COLO668 (cell line): ENCODE measurements around the gene GPRC5C.

Experiments used
- DNase-seq: peaks from one replicate; lab custom pipeline; 2025; ENCODE audit not compliant: unreplicated experiment; lab: John Stamatoyannopoulos, UW

GPRC5C gene

GRCh38 chr17:74451557-74451956 is 19.7 kb downstream of the GPRC5C start:
- no peak for DNase-seq

DNA sequence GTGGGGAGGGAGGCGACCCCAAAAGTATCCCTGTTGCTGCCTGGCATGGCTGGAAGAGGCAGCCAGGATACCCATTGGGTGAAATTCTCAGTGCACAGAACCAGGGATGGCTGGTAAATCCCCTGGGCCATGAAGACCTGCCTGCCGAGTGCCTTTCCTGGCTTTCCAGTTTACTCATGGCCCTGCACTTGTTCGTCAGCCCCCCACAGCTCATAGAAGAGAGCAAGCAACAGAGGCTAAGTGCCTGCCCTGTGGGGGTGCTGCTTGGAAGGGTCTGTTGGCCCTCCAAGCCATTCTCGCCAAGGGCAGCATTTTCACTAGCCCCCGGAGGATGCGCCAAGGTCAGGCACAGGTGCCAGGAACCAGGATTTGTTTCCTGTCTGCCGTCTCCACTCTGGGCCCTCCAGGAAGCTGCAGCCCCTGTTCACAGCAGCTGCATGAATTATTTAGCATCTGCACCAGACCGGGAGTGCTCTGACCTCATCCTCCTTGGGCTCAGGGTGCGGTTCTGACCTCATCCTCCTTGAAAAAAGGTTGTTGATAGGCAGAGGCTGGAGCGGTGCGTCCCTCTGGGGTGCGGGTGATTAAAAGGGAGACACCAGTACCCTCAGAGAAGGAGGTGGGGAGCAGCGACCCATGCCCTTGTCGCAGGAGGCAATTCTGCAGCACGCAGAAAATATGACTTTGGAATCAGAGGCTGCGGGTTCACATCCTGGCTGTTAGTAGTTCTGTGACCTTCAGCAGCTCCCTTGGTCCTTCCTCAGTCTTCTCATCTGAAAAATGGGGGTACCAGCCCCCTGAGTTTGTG is 20.3 kb downstream of the GPRC5C start:
- peak; percentile 74 for DNase-seq

DNA sequence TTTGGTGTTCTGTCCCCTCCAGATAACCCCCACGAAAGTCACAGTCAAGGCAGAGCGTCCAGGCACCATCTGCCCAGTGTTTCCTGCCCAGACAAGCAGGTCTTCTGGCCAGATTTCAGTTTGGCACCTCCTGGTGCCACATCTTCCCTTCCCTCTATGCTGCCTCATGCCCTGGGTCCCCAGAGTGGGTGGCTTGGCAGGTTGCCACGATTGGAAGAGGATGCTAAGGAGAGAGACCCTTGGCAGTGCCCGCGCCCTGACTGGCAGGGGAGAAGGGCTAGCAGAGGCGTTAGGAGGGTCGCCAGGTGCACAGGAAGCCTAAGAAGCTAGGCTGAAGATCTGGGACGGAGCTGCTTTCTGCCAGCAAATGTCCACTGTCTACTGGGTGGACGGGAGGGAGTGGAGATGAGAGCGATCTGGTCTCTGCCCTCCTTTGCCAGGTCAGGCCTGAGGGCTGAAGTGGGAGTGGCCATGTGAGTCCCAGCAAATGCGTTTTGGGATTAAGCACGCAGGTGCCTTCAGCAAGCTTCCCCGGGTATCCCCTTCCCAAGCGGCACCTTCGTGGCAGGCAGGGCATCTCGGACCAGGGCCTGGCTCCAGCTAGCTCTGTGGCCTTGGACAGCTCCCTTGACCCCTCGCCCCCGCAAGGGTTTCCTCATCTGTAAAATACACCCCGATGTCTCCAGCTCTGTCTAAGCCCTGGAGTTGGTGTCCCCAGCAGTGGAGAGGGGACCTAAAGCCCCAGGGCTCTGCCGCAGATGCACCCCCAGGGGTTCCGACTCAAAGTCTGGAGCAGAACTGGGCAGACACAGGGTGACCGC is 21.2 kb downstream of the GPRC5C start:
- DNase-seq: no peak

DNA sequence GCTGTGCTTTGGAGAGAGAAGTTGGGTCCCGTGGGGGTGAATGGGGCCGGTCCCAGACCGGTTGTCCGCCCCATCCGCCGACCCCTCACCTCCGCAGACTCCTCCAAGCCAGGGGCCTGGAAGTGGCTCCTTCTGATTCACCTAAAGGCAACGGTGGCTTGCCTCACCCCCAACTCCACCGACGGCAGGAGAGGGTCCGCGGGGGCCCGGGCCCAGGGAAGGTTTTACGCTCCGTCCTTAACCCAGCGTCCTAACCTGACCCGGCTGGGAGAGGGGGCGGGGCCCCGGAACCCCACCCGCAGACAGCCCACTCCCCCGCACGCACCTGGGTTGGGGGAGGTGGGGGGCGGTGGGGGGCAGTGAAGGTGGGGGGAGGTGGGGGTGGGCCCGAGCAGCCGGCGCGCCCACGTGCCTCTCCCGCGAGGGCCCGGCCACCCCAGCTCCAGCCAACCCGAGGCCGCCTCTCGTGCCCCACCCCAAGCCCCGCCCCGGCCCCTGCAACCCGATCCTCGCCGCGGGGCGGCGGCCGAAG is 21.8 kb downstream of the GPRC5C start:
- DNase-seq: peak; percentile 89

- peak; percentile 66 for DNase-seq
These were observed 22.5 kb downstream of the GPRC5C start for GRCh38 chr17:74454197-74455024.

DNA sequence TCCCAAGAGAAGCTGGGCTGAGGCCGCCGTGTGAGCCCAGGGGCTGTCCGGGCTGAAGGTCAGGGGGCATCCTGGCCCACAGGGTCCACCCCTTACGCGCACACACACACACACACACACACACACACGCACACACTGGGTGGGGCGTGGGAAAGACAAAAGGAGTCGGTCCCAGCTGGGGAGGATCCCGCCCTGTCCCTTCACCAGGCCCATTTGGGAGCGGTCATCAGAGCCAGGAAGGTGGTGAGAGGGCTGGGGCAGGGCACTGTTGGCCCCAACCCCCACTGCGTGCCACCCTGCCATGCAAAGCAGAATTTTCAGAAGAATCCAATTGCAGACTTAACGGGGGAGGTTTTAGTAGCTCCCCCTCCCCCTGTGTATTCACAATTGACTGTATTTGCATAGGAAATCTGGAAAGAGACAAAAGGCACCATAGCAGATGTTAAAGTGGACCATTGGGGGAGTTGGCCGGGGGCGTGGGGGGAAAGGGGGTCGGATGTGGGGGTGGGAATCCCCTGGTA is 23.2 kb downstream of the GPRC5C start:
- no peak for DNase-seq

DNA sequence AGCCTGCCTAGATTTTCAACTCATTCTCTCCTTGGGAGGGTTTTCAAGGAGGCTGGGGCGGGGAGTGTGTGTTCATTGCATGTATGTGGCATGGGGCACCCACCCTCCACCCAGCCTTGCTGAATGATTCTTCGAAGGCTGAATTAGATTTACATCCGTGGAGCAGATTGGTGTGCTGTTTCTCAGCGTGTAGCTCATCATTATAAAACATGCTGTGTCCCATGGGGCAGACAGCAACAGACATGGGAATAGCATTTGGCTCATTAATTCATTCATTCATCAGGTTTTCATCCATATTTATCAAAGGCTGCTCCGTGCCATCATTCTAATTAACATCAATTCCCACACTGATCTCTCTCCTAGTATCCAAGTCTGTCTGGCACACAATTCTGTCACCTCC is 23.9 kb downstream of the GPRC5C start:
- DNase-seq: no peak

GRCh38 chr17:74457146-74457819 is 25.4 kb downstream of the GPRC5C start:
- peak; percentile 61 for DNase-seq

GRCh38 chr17:74457820-74458166 is 25.9 kb downstream of the GPRC5C start:
- DNase-seq: no peak

GRCh38 chr17:74458835-74459234 is 26.9 kb downstream of the GPRC5C start:
- no peak for DNase-seq

- DNase-seq: no peak
These were observed 27.7 kb downstream of the GPRC5C start for GRCh38 chr17:74459622-74460021.

DNA sequence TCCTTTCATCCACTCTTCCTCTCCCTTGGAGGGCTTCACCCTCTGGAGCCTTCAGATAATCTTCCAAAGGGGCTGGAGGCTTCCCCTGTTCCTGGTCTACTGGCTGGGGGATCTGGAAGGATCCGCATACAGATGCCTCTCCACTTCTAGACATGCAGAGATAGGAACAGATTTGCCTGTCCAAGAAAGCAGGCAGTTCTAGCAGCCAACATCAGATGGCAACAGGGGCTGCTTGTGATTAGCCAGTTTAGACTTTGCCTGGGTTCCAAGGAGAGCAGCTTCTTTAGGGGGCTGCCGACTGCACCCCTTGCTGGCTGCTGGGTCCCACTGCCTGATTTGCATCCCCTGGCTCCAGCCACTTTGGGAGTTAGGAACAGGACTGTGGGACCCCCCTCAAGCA is 28.4 kb downstream of the GPRC5C start:
- no peak for DNase-seq

DNA sequence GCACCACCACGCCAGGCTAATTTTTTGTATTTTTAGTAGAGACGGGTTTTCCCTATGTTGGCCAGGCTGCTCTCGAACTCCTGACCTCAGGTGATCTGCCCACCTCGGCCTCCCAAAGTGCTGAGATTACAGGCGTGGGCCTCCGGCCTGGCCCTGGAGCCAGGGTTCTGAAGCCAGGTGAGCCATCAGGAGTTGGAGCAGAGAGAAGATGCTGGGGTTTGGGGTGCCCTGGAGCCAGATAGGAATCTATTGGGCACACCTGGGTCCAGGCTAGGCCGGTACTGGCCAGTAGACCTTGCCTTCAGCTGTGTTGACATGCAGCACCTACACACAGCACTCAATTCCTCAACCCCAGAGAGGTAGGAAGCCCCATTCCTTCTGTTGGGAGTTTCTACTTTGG is 29.1 kb downstream of the GPRC5C start:
- no peak for DNase-seq

DNA sequence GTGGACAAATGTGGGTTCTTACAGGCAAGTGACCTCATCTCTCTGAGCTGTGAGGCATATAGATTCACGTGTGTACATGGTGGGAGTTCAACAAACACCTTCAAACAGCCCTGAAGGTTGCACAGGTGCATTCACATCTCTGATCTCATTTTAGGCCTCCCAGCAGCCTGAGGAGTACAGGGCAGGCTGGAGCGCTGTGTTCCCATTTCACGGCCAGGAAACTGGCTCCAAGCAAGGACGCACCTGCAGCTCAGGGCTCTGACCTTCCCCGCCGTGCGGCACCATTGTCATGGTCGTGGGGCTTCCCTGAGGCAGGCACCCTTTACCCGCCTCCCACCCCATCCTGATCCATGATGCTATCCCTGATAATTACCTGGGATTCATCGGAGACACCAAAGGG is 29.7 kb downstream of the GPRC5C start:
- no peak for DNase-seq

GRCh38 chr17:74464730-74465377 is 33.0 kb downstream of the GPRC5C start:
- DNase-seq: no peak

DNA sequence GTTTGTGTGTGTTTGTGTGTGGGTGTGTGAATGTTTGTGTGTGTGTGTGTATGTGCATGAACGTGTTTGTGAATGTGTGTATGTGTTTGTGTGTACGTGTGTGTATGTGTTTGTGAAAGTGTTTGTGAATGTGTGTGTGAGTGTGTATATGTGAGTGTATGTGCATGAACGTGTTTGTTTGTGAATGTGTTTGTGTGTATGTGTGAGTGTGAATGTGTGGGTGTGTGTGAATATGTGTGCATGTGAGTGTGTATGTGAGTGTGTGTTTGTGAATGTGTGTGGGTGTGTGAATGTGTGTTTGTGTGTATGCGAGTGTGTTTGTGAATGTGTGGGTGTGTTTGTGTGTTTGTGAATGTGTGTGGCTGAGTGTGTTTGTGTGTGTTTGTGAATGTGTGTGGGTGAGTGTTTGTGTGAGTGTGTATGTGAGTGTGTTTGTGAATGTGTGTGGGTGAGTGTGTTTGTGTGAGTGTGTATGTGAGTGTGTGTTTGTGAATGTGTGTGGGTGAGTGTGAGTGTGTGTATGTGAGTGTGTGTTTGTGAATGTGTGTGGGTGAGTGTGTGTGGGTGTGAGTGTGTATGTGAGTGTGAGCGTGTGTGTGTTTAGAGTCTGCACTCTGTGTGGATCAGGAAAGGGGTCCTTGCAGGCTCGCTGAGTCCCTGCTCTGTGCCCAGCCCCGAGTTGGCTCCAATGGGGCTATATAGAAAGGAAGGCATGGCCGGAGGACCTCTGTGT is 33.7 kb downstream of the GPRC5C start:
- DNase-seq: no peak

- DNase-seq: no peak
These were observed 34.4 kb downstream of the GPRC5C start, which contains the start of gene CD300A for GRCh38 chr17:74466111-74466827. Gene CD300A (plus strand): TSS chr17:74466634. CDS start chr17:74466704, 70 bp downstream.

DNA sequence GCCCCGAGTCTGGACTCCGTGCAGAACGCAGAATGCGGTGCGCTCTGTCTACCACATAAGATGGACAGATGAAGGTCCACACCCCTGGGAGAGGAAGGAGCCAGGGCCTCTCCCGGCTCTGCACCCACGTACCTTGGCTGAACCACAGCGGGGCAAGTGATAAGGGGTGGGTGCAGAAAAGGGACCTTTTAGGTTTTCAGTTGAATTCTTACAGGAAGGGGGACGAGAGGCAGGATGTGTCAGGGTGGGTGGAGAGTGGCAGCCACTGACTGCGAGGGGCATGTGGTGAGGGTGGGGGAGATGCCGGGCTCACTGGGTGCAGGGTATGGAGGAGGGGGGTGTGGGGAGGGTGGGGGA is 34.9 kb downstream of the GPRC5C start:
- no peak for DNase-seq
